ENCODE data around the gene MFAP3L. TPM values are rescaled to one million over a fixed set of nuclear protein-coding genes. Genes with fewer than 3 reads are reported as not detected.

Gene MFAP3L
- total RNA-seq, 2 donors from 2014 or later: 1.2 to 1.7 TPM

GRCh38 chr4:169996379-169997240 is 29.6 kb downstream of the MFAP3L start:
- ATAC-seq (replicated peaks in 1 of 2): no peak
- Mint-ChIP-seq H3K9me3 (no peaks in the 10 kb centered on the region), H3K4me3 (no peak overlapping the region), H3K27ac (no peak overlapping the region), H3K36me3 (ENCODE audit: insufficient read depth in 2 of 2) (peaks cover 0 to 2% of the 10 kb centered on the region in 2 donors), H3K27me3 (ENCODE audit: low read depth) (no peaks in the 10 kb centered on the region), H3K4me1 (ENCODE audit: low read depth) (no peaks in the 10 kb centered on the region)
- DNase-seq: no peak

- peaks cover under 1% of the 10 kb centered on the region for H3K27me3 Mint-ChIP-seq (ENCODE audit: low read depth)
- H3K4me3 Mint-ChIP-seq: no peak overlapping the region
These were observed 32.7 kb downstream of the MFAP3L start for GRCh38 chr4:169993531-169993930.

GRCh38 chr4:169988252-169988651 is 37.9 kb downstream of the MFAP3L start:
- Mint-ChIP-seq H3K27ac (no peak overlapping the region), H3K36me3 (ENCODE audit: insufficient read depth in 2 of 2) (peaks cover 0 to 2% of the 10 kb centered on the region in 2 donors), H3K27me3 (ENCODE audit: low read depth) (peaks cover 4% of the 10 kb centered on the region), H3K4me1 (ENCODE audit: low read depth) (peaks cover 22% of the 10 kb centered on the region), H3K4me3 (peak overlapping the region in 1 of 2 donors; percentile 38), H3K9me3 (no peaks in the 10 kb centered on the region)
- ATAC-seq (replicated peaks in 1 of 2): peak; percentile 32 to 66
- no peak for DNase-seq

More at GRCh38 chr4:169993531-169993930, 32.7 kb downstream of the MFAP3L start:
- H3K27ac Mint-ChIP-seq: no peak overlapping the region
- H3K4me1 Mint-ChIP-seq (ENCODE audit: low read depth): peaks cover 8% of the 10 kb centered on the region
- peaks cover 0 to 2% of the 10 kb centered on the region in 2 donors for H3K36me3 Mint-ChIP-seq (ENCODE audit: insufficient read depth in 2 of 2)
- ATAC-seq (replicated peaks in 1 of 2) (no peak), DNase-seq (no peak)
- no peaks in the 10 kb centered on the region for H3K9me3 Mint-ChIP-seq

GRCh38 chr4:169987327-169988228 is 38.6 kb downstream of the MFAP3L start:
- no peak for DNase-seq
- Mint-ChIP-seq H3K27me3 (ENCODE audit: low read depth) (peaks cover 4% of the 10 kb centered on the region), H3K4me3 (peak overlapping the region in 1 of 2 donors; percentile 54), H3K36me3 (ENCODE audit: insufficient read depth in 2 of 2) (peaks cover 0 to 2% of the 10 kb centered on the region in 2 donors), H3K27ac (peak overlapping the region; percentile 39), H3K9me3 (no peaks in the 10 kb centered on the region), H3K4me1 (ENCODE audit: low read depth) (peaks cover 22% of the 10 kb centered on the region)
- ATAC-seq (replicated peaks in 1 of 2): peak; percentile 52 to 76

GRCh38 chr4:169986369-169986768 is 39.8 kb downstream of the MFAP3L start:
- H3K4me1 Mint-ChIP-seq (ENCODE audit: low read depth): peaks cover 22% of the 10 kb centered on the region

GRCh38 chr4:169985881-169986280 is 40.3 kb downstream of the MFAP3L start:
- peaks cover 4% of the 10 kb centered on the region for H3K27me3 Mint-ChIP-seq (ENCODE audit: low read depth)
- no peak for DNase-seq
- no peaks in the 10 kb centered on the region for H3K36me3 Mint-ChIP-seq (ENCODE audit: insufficient read depth in 2 of 2)
- H3K4me3 Mint-ChIP-seq: no peak overlapping the region
- H3K4me1 Mint-ChIP-seq (ENCODE audit: low read depth): peaks cover 22% of the 10 kb centered on the region
- no peak for ATAC-seq (replicated peaks in 1 of 2)
- H3K9me3 Mint-ChIP-seq: no peaks in the 10 kb centered on the region
- no peak overlapping the region for H3K27ac Mint-ChIP-seq

More at GRCh38 chr4:169986369-169986768, 39.8 kb downstream of the MFAP3L start:
- Mint-ChIP-seq H3K27ac (no peak overlapping the region), H3K4me3 (no peak overlapping the region), H3K27me3 (ENCODE audit: low read depth) (peaks cover 4% of the 10 kb centered on the region), H3K9me3 (no peaks in the 10 kb centered on the region), H3K36me3 (ENCODE audit: insufficient read depth in 2 of 2) (no peaks in the 10 kb centered on the region)
- ATAC-seq (replicated peaks in 1 of 2) (no peak), DNase-seq (no peak)

- no peak for DNase-seq
- Mint-ChIP-seq H3K27ac (no peak overlapping the region), H3K9me3 (no peaks in the 10 kb centered on the region)
These were observed 41.5 kb downstream of the MFAP3L start for GRCh38 chr4:169984745-169985144.

GRCh38 chr4:169984173-169984572 is 42.0 kb downstream of the MFAP3L start:
- Mint-ChIP-seq H3K27me3 (ENCODE audit: low read depth) (peaks cover 4% of the 10 kb centered on the region), H3K9me3 (no peaks in the 10 kb centered on the region), H3K27ac (no peak overlapping the region), H3K4me1 (ENCODE audit: low read depth) (peaks cover 19% of the 10 kb centered on the region), H3K4me3 (no peak overlapping the region), H3K36me3 (ENCODE audit: insufficient read depth in 2 of 2) (no peaks in the 10 kb centered on the region)
- no peak for ATAC-seq (replicated peaks in 1 of 2)
- DNase-seq: no peak

More at GRCh38 chr4:169984745-169985144, 41.5 kb downstream of the MFAP3L start:
- Mint-ChIP-seq H3K4me1 (ENCODE audit: low read depth) (peaks cover 19% of the 10 kb centered on the region), H3K4me3 (no peak overlapping the region), H3K36me3 (ENCODE audit: insufficient read depth in 2 of 2) (no peaks in the 10 kb centered on the region), H3K27me3 (ENCODE audit: low read depth) (peaks cover 4% of the 10 kb centered on the region)
- ATAC-seq (replicated peaks in 1 of 2): no peak

- no peaks in the 10 kb centered on the region for H3K4me1 Mint-ChIP-seq (ENCODE audit: low read depth)
- no peaks in the 10 kb centered on the region for H3K36me3 Mint-ChIP-seq (ENCODE audit: insufficient read depth in 2 of 2)
- no peak overlapping the region for H3K4me3 Mint-ChIP-seq
- ATAC-seq (replicated peaks in 1 of 2) (no peak), DNase-seq (no peak)
- H3K27ac Mint-ChIP-seq: no peak overlapping the region
- no peaks in the 10 kb centered on the region for H3K9me3 Mint-ChIP-seq
- peaks cover 5% of the 10 kb centered on the region for H3K27me3 Mint-ChIP-seq (ENCODE audit: low read depth)
These were observed 49.2 kb downstream of the MFAP3L start for GRCh38 chr4:169976951-169977350.

GRCh38 chr4:169975838-169976796 is 50.1 kb downstream of the MFAP3L start:
- no peaks in the 10 kb centered on the region for H3K9me3 Mint-ChIP-seq
- peaks cover 5% of the 10 kb centered on the region for H3K27me3 Mint-ChIP-seq (ENCODE audit: low read depth)
- DNase-seq (no peak), ATAC-seq (replicated peaks in 1 of 2) (peak in 1 of 2 donors; percentile 72)
- no peak overlapping the region for H3K27ac Mint-ChIP-seq
- H3K4me1 Mint-ChIP-seq (ENCODE audit: low read depth): no peaks in the 10 kb centered on the region
- H3K36me3 Mint-ChIP-seq (ENCODE audit: insufficient read depth in 2 of 2): no peaks in the 10 kb centered on the region
- H3K4me3 Mint-ChIP-seq: no peak overlapping the region

- Mint-ChIP-seq H3K9me3 (no peaks in the 10 kb centered on the region), H3K4me3 (no peak overlapping the region)
These were observed 50.9 kb downstream of the MFAP3L start for GRCh38 chr4:169975131-169975837.

More at GRCh38 chr4:169975131-169975837, 50.9 kb downstream of the MFAP3L start:
- Mint-ChIP-seq H3K36me3 (ENCODE audit: insufficient read depth in 2 of 2) (no peaks in the 10 kb centered on the region), H3K4me1 (ENCODE audit: low read depth) (no peaks in the 10 kb centered on the region), H3K27me3 (ENCODE audit: low read depth) (peaks cover 5% of the 10 kb centered on the region), H3K27ac (no peak overlapping the region)
- no peak for DNase-seq
- ATAC-seq (replicated peaks in 1 of 2): no peak
